ENCODE results near the gene CFAP74. TPM values are rescaled to one million over a fixed set of nuclear protein-coding genes. Genes with fewer than 3 reads are reported as not detected.

CFAP74 gene
- total RNA-seq, 4 donors from 2014 or later, result not detected

- DNase-seq (ENCODE audit: low spot score in 2 of 2), result no peak
- H3K9me3 ChIP-seq, result no peaks in the 10 kb centered on the region
- TF ChIP-seq EP300 (IDR thresholded peaks at IDR 0.05), result no peak
- TF ChIP-seq CTCF (IDR thresholded peaks at IDR 0.05), result no peak
- no peak for TF ChIP-seq POLR2A (IDR thresholded peaks at IDR 0.05)
- no peak overlapping the region for H3K4me3 ChIP-seq
- peaks cover 0 to 34% (median 11%) of the 10 kb centered on the region in 4 donors for H3K4me1 ChIP-seq
- WGBS, 2 donors, result 51 to 55% methylated on average over 15 to 18 of the region's 25 CpGs
- no peaks in the 10 kb centered on the region for H3K36me3 ChIP-seq
- H3K27me3 ChIP-seq, result peaks cover 4 to 89% of the 10 kb centered on the region in 2 donors
- peak overlapping the region in 1 of 4 donors; percentile 70 for H3K27ac ChIP-seq
These were observed 43.6 kb upstream of the CFAP74 start for GRCh38 chr1:2046953-2047748.

- TF ChIP-seq POLR2A (IDR thresholded peaks at IDR 0.05), result no peak
- TF ChIP-seq CTCF (IDR thresholded peaks at IDR 0.05), result peak; percentile 39 to 63 (median 44)
- H3K9me3 ChIP-seq, result no peaks in the 10 kb centered on the region
- peak in 1 of 2 donors; percentile 32 for DNase-seq (ENCODE audit: low spot score in 2 of 2)
- H3K27ac ChIP-seq, result peak overlapping the region in 1 of 4 donors; percentile 31
- H3K27me3 ChIP-seq, result peaks cover 4 to 80% of the 10 kb centered on the region in 2 donors
- 37 to 42% methylated on average over 13 to 20 of the region's 20 CpGs for WGBS, 2 donors
- no peaks in the 10 kb centered on the region for H3K36me3 ChIP-seq
- H3K4me1 ChIP-seq, result peaks cover 0 to 34% (median 11%) of the 10 kb centered on the region in 4 donors
- H3K4me3 ChIP-seq, result no peak overlapping the region
These were observed 42.8 kb upstream of the CFAP74 start for GRCh38 chr1:2046174-2046917.

- Histone ChIP-seq H3K4me1 (peaks cover 0 to 28% (median 11%) of the 10 kb centered on the region in 4 donors), H3K4me3 (no peak overlapping the region), H3K9me3 (peaks cover 0 to 1% (median 0%) of the 10 kb centered on the region in 4 donors), H3K27ac (no peak overlapping the region), H3K27me3 (peaks cover 4 to 73% of the 10 kb centered on the region in 2 donors), H3K36me3 (no peaks in the 10 kb centered on the region)
- 67 to 71% methylated on average over 15 of the region's 15 CpGs for WGBS, 2 donors
- TF ChIP-seq EP300 (IDR thresholded peaks at IDR 0.05), result no peak
- no peak for TF ChIP-seq CTCF (IDR thresholded peaks at IDR 0.05)
- no peak for TF ChIP-seq POLR2A (IDR thresholded peaks at IDR 0.05)
- no peak for DNase-seq (ENCODE audit: low spot score in 2 of 2)
These were observed 42.0 kb upstream of the CFAP74 start for GRCh38 chr1:2045468-2046173.

- no peak overlapping the region for H3K27ac ChIP-seq
- no peak for TF ChIP-seq EP300 (IDR thresholded peaks at IDR 0.05)
- peak; percentile 82 to 94 (median 88) for TF ChIP-seq CTCF (IDR thresholded peaks at IDR 0.05)
- peak overlapping the region in 2 of 4 donors; percentile 5 to 36 for H3K4me3 ChIP-seq
- 13 to 21% methylated on average over 28 to 54 of the region's 75 CpGs for WGBS, 2 donors
- peaks cover 4 to 68% of the 10 kb centered on the region in 2 donors for H3K27me3 ChIP-seq
- peaks cover 0 to 10% (median 0%) of the 10 kb centered on the region in 4 donors for H3K9me3 ChIP-seq
- no peaks in the 10 kb centered on the region for H3K36me3 ChIP-seq
- H3K4me1 ChIP-seq, result peaks cover 0 to 20% (median 10%) of the 10 kb centered on the region in 4 donors
- peak; percentile 39 to 60 for DNase-seq (ENCODE audit: low spot score in 2 of 2)
These were observed 41.1 kb upstream of the CFAP74 start for GRCh38 chr1:2044510-2045319.

Measured in tibial nerve (tissue), 4 donors.